ENCODE results near the gene CA5A.
"Not testable (repeated sequence)": the region's sequence is repeated elsewhere in the genome, so short reads cannot be mapped to it uniquely, and the experiment has no call there.

Gene CA5A

GRCh38 chr16:87891764-87892163, 44.6 kb downstream of the CA5A start:
- DNase-seq = no peak

GRCh38 chr16:87889762-87890161, 46.6 kb downstream of the CA5A start:
- not testable (repeated sequence) for DNase-seq

GRCh38 chr16:87888346-87888745, 48.0 kb downstream of the CA5A start:
- DNase-seq = not testable (repeated sequence)

GRCh38 chr16:87887931-87888330, 48.4 kb downstream of the CA5A start:
- DNase-seq = not testable (repeated sequence)

- not testable (repeated sequence) for DNase-seq
Measured at GRCh38 chr16:87885371-87885967, 50.9 kb downstream of the CA5A start.

GRCh38 chr16:87882436-87883019, 53.8 kb downstream of the CA5A start:
- DNase-seq = no peak

- no peak for DNase-seq
Measured at GRCh38 chr16:87881324-87882200, 54.8 kb downstream of the CA5A start.

- DNase-seq = no peak
Measured at GRCh38 chr16:87880117-87880696, 56.1 kb downstream of the CA5A start.

- DNase-seq = not testable (repeated sequence)
Measured at GRCh38 chr16:87879411-87880013, 56.8 kb downstream of the CA5A start.

- no peak for DNase-seq
Measured at GRCh38 chr16:87878704-87879103, 57.6 kb downstream of the CA5A start.

GRCh38 chr16:87877942-87878507, 58.3 kb downstream of the CA5A start:
- no peak for DNase-seq

- no peak for DNase-seq
Measured at GRCh38 chr16:87874639-87875427, 61.5 kb downstream of the CA5A start.

- peak; percentile 89 for DNase-seq
Measured at GRCh38 chr16:87870418-87871291, 65.7 kb downstream of the CA5A start.

- DNase-seq = not testable (repeated sequence)
Measured at GRCh38 chr16:87869879-87870417, 66.4 kb downstream of the CA5A start.

GRCh38 chr16:87869061-87869878, 67.1 kb downstream of the CA5A start, which contains the start of gene SLC7A5:
Gene SLC7A5, minus strand, starts transcription at chr16:87869507. Its CDS starts 85 bp downstream, at chr16:87869422.
- peak; percentile 88 for DNase-seq

GRCh38 chr16:87868254-87869029, 67.9 kb downstream of the CA5A start:
- peak; percentile 90 for DNase-seq

- DNase-seq = not testable (repeated sequence)
Measured at GRCh38 chr16:87865902-87866555, 70.3 kb downstream of the CA5A start.

Measured in fibroblast of skin of right quadriceps (primary cell).